NCI-H2196 (cell line): ENCODE measurements around the gene KCNQ1.

Source experiments
- DNase-seq: peaks from one replicate; lab custom pipeline; 2025; ENCODE audit not compliant: unreplicated experiment; lab: John Stamatoyannopoulos, UW

KCNQ1 gene

GRCh38 chr11:2830886-2831285, 386.1 kb downstream of the KCNQ1 start:
- no peak for DNase-seq

DNA sequence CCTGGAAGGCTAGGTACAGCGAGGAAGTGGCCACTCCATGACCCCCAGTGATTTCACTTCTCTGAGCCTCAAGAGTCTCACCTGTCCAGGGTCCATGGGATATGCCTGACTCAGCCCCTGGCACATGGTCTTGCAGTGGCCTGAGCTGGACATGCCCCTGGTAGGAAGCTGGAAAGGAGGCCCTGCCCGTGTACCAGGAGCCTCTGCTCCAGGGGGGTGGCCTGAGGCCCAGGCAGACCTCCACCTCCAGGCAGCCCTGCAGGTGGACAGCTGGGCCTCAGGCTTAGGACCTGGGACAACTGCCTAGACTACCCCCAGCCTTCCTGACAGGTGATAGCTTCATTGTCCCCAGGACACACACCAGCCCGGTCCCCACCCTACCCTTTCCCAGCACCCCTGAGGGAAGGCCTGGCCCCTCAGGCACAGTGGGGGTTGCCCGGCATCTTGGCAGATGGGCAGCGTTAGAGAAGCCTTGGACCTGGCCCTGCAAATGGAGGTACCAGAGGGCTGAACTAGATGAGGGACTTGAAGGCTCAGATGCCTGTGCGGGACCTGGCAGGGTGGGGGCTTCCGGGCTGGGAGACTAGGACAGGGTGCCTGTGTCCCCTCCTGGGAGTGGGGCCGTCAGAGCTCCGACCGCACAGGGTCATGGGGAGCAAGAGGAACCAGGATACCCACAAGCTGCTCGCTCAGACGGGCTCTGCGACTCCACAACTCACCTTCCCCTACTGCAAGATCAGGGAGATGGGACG, 387.1 kb downstream of the KCNQ1 start:
- DNase-seq, result no peak

GRCh38 chr11:2832533-2833020, 387.8 kb downstream of the KCNQ1 start:
- no peak for DNase-seq

DNA sequence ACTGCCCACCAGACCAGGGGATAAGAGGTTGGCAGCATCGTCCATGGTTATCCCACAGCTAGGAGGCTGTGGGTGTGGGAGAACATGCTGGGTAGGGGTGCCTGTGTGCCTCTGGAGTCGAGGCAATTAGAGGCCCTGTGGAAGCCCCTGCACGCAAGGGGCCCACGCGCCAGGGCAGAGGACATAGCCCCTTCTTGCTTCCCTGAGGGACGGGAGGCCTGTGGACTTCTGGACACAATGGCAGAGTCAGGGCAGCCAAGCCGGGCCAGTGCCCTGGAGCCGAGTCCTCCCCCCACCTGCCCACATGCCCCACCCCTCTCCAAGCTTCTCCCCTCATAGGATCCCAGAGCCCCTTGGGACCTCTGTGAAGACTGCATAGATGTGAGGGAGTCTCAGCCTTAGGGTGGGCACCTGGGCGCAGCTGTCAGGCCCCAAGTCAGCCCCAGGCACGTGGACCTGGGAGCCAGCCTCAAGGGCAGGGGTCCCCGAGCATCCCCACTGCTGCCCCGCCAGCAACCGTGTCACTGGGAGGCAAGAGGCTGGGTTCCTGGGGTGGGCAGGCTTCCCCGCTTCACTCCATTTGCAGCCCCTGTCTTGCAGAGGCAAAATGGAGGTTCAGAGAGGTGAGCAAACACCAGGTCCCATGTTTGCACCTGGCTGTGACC, 388.4 kb downstream of the KCNQ1 start:
- no peak for DNase-seq

GRCh38 chr11:2833716-2834502, 389.1 kb downstream of the KCNQ1 start:
- DNase-seq, result no peak

GRCh38 chr11:2834503-2835273, 389.9 kb downstream of the KCNQ1 start:
- DNase-seq, result no peak

DNA sequence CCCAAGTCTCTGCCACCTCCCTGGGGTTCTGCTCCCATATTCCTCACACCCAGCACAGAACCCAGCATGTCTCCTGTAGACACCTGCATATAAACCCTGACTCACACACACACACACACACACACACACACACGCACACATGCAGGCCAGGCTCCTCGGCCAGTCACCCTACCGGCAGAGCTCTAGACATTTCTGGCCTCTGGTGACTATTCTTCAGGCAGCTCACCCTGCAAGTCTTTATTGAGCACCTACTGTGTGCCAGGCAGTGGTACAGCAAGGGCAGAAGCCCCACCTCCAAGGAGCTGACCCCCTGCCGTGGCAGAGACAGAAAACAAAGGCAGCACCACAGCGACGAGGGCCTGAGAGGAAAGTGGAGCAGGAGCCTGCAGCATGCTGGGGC, 390.5 kb downstream of the KCNQ1 start:
- no peak for DNase-seq

DNA sequence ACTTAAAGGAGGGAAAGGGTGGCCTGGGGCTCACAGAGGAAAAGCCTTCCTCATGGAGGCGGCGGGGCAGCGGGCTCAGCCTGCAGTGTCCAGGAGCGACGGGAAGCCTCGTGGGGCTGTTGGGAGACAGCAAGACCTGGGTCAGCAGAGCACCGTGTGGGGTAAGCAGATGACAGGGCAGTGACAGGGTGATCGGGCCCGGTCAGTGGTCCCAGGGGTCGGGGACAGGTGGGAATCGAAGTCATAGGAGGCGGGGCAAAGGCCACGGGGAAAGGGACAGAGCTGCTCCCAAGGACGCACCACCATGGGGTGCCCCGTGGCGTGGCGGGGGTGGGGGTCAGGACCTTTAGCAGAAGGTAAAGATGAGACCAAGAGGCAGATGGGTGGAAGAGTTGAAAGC, 390.9 kb downstream of the KCNQ1 start:
- no peak for DNase-seq

- no peak for DNase-seq
Observed at GRCh38 chr11:2836315-2837095, 391.7 kb downstream of the KCNQ1 start.

DNA sequence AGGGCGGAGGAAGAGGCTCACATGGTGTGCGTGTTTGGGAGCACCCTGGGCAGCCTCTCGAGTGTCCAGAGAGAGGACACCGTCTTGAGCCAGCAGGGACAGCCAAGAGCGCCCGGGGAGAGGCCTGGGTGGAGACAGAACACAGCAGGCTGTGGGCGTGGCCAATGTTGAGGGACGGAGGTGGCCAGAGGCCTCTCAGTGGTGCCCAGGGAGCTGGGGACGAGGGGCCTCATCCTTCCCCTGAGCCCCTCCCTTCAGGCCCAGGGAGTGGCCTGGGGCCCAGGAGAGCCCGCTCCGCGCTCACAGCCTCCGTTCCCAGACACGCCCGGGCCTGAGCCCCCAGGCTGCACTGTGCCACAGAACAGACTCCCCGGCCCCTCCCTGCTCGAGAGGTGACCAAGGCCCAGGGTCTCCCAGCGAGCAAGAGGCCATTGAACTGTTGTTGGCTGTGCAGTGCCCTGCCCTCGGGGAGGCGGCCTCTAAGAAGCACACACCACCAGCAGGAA, 392.3 kb downstream of the KCNQ1 start:
- DNase-seq, result no peak

DNA sequence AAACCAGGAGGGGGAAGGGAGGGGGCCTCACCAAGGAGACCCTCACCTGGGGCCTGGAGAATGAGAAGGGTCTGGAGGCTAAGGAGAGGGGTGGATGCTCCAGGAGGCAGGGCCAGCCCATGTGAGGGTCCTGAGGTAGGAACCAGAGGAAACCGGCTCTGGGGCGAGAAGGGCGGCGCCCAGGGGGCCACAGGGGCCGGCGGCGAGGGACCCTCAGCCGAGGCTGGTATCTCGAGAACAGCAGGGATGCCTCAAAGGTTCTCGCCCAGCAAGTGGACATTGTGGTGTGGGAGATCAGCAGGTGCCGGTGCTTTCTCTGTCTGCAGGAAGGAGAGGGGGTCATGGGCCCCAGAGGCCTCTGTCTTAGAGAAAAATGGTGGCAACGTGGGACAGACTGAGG, 392.8 kb downstream of the KCNQ1 start:
- DNase-seq, result no peak

DNA sequence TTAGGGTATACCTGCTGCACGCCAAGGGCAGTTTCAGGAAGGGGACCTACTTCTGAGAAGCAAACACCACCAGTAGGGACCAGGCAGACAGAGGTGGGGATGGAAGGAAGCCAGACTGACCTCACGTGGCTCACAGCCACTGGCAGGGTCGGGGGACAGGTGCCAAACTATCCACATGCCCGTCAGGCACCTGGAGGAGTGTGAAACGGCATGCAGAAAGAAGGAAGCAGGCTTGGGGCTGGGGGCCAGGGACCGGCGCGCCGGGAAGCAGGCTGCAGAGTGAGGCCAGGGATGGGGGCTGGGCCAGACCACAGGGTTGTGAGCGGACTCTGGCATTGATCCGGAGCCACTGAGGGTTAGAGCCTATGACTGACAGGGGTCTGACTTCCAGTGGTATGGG, 393.3 kb downstream of the KCNQ1 start:
- DNase-seq, result no peak

DNA sequence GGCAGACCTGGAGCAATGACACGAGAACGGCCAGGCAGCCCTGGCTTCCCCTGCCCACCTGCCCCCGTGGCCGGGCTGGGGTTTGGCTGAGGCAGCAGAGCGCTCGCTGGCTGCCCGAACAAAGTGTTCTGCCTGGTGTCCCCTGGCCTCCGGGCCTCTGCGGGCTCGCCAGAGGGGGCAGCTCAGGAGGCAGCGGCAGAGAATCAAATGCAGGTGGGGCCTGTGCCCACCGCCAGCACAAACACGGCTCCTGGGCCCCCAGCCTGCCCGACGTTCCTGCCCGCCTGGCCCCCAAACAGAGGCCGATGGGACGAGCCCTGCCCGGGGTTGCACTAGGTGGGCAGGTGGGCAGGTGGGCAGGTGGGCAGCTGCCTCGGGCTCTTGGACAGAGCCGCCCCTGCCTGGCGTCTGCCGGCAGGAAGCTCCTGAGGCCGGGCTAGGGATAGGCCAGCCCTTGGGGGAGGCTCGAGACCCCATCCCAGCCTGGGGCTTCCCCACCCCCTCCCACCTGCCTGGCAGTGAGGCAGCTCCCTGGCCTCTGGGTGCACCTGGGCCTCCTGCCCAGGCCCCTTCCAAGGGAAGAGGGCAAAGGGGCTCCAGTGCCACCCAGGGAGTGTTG, 394.0 kb downstream of the KCNQ1 start:
- no peak for DNase-seq

- no peak for DNase-seq
Observed at GRCh38 chr11:2839395-2839943, 394.7 kb downstream of the KCNQ1 start.

- DNase-seq, result no peak
Observed at GRCh38 chr11:2841411-2842190, 396.8 kb downstream of the KCNQ1 start.

- no peak for DNase-seq
Observed at GRCh38 chr11:2842876-2843275, 398.1 kb downstream of the KCNQ1 start.

- no peak for DNase-seq
Observed at GRCh38 chr11:2843551-2843950, 398.7 kb downstream of the KCNQ1 start.

- no peak for DNase-seq
Observed at GRCh38 chr11:2844116-2844842, 399.5 kb downstream of the KCNQ1 start.
